ENCODE measurements around the gene TGFBR1. TPM values are rescaled to one million over a fixed set of nuclear protein-coding genes. Genes with fewer than 3 reads are reported as not detected.

Gene TGFBR1
- total RNA-seq, 4 donors from 2014 or later: 17.6 to 24.1 (median 22.8) TPM

DNA sequence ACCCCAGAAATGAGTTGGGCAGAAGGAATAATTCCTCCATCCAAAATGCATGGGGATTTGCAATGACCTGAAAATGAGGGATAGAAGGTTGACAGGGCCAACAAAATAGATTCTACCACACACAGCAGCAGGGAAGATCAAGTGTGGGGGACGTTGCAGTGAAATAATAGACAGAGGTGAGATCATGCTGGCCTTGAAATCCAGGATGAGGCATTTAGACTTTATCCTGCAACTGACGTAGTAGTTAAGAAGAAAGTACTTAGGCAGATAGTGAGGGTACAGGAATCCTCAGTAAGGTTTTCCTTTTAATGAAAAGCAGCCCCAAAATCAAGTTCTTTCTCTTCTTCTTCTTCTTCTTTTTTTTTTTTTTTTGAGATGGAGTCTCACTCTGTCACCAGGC is 31.6 kb upstream of the TGFBR1 start:
- WGBS, 2 donors (ENCODE audit: low coverage in 1 of 2): 52 to 53% methylated on average over 2 of the region's 2 CpGs
- in situ Hi-C loops (cut with MboI; ENCODE audit: low pct_ligation_motif_present in 1 of 4, low pct_unique_long_range_greater_than_20kb in 1 of 4, low sequenced_read_pairs in 3 of 4): no loop called here
- Histone ChIP-seq H3K36me3 (no peaks in the 10 kb centered on the region), H3K27ac (no peak overlapping the region), H3K27me3 (no peaks in the 10 kb centered on the region), H3K9me3 (no peaks in the 10 kb centered on the region), H3K4me1 (peaks cover 0 to 16% (median 2%) of the 10 kb centered on the region in 4 donors), H3K4me3 (no peak overlapping the region)
- no peak for TF ChIP-seq POLR2AphosphoS5 (IDR thresholded peaks at IDR 0.05)
- no peak for TF ChIP-seq POLR2A (IDR thresholded peaks at IDR 0.05)
- TF ChIP-seq EP300 (IDR thresholded peaks at IDR 0.05; ENCODE audit: low read depth): no peak
- TF ChIP-seq, protein P1, sequence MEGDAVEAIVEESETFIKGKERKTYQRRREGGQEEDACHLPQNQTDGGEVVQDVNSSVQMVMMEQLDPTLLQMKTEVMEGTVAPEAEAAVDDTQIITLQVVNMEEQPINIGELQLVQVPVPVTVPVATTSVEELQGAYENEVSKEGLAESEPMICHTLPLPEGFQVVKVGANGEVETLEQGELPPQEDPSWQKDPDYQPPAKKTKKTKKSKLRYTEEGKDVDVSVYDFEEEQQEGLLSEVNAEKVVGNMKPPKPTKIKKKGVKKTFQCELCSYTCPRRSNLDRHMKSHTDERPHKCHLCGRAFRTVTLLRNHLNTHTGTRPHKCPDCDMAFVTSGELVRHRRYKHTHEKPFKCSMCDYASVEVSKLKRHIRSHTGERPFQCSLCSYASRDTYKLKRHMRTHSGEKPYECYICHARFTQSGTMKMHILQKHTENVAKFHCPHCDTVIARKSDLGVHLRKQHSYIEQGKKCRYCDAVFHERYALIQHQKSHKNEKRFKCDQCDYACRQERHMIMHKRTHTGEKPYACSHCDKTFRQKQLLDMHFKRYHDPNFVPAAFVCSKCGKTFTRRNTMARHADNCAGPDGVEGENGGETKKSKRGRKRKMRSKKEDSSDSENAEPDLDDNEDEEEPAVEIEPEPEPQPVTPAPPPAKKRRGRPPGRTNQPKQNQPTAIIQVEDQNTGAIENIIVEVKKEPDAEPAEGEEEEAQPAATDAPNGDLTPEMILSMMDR (IDR thresholded peaks at IDR 0.05): no peak
- DNase-seq: no peak
- intact Hi-C loops (cut with DNase I; ENCODE audit: low total_unique reads): no loop called here

DNA sequence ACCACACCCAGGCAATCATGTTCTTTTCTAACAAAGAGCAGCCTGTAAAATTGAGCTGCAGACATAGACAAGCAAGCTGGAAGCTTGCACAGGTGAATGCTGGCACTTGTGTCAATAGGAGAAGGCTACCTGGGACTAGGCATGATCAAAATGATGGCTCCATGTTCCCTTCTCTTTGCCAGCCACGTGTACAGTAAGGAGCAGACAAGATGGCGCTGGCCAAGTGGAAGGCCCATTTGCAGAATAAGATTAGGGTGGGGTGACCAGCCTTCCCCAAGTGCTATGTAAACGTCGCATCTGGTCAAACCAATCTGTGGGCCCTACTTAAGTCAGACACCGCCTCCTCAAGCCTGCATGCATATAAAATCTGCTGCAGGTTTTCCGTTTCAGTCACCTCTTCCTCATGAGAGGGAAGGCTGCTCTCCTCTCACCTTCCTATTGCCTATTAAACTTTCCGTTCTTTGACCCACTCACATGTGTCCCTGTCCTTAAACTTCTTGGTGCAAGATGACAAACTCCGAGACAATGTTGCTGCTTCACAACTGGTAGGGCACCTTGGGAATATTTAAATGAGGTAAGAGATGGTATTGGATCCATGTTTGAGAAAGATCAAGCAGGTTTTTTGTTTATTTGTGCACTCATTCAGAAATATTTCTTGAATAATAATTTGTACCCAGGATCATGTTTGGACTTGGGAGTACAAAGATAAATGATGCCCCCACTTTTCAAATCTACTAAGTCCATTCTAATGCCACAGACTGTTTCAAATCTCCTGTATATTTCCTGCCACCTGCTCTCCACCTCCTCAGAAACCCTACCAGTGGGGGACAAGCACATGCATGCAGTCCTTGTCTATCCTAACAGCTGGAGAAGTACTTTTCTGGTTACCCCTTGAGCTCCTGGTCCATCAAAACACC is 30.7 kb upstream of the TGFBR1 start:
- Histone ChIP-seq H3K9me3 (no peaks in the 10 kb centered on the region), H3K27ac (no peak overlapping the region), H3K4me1 (peaks cover 0 to 16% (median 2%) of the 10 kb centered on the region in 4 donors), H3K36me3 (no peaks in the 10 kb centered on the region), H3K4me3 (no peak overlapping the region), H3K27me3 (no peaks in the 10 kb centered on the region)
- no peak for DNase-seq
- intact Hi-C loops (cut with DNase I; ENCODE audit: low total_unique reads) (no loop called here), in situ Hi-C loops (cut with MboI; ENCODE audit: low pct_ligation_motif_present in 1 of 4, low pct_unique_long_range_greater_than_20kb in 1 of 4, low sequenced_read_pairs in 3 of 4) (no loop called here)
- 86 to 87% methylated on average over 6 to 8 of the region's 8 CpGs for WGBS, 2 donors (ENCODE audit: low coverage in 1 of 2)
- no peak for TF ChIP-seq POLR2A (IDR thresholded peaks at IDR 0.05)
- TF ChIP-seq POLR2AphosphoS5 (IDR thresholded peaks at IDR 0.05): no peak
- TF ChIP-seq EP300 (IDR thresholded peaks at IDR 0.05; ENCODE audit: low read depth): no peak
- TF ChIP-seq, protein P1 (IDR thresholded peaks at IDR 0.05): no peak

DNA sequence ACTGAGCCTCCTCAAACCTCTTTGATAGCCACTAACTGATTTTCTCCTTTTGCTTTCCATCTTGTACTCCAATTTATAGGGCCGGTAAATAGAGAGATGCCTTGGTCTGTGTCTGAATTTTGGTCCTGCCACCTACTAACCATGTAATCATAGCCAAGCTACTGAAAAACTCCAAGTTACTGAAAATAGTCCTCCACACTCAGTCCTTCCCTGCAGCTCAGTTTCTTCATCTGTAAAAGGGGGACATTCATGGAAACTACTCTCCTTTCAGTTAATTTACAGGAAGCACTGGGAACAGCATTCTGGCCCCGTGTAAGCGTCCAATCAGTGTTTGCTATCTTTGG is 30.0 kb upstream of the TGFBR1 start:
- peaks cover 0 to 16% (median 2%) of the 10 kb centered on the region in 4 donors for H3K4me1 ChIP-seq
- H3K27me3 ChIP-seq: no peaks in the 10 kb centered on the region
- H3K36me3 ChIP-seq: no peaks in the 10 kb centered on the region
- H3K4me3 ChIP-seq: no peak overlapping the region
- in situ Hi-C loops (cut with MboI; ENCODE audit: low pct_ligation_motif_present in 1 of 4, low pct_unique_long_range_greater_than_20kb in 1 of 4, low sequenced_read_pairs in 3 of 4) (no loop called here), intact Hi-C loops (cut with DNase I; ENCODE audit: low total_unique reads) (no loop called here)
- DNase-seq: no peak
- no peak for TF ChIP-seq POLR2AphosphoS5 (IDR thresholded peaks at IDR 0.05)
- TF ChIP-seq EP300 (IDR thresholded peaks at IDR 0.05; ENCODE audit: low read depth): no peak
- TF ChIP-seq POLR2A (IDR thresholded peaks at IDR 0.05): no peak
- TF ChIP-seq, protein P1 (IDR thresholded peaks at IDR 0.05): no peak
- H3K9me3 ChIP-seq: no peaks in the 10 kb centered on the region
- WGBS, 2 donors (ENCODE audit: low coverage in 1 of 2): 90 to 91% methylated on average over 2 to 3 of the region's 3 CpGs
- H3K27ac ChIP-seq: no peak overlapping the region

GRCh38 chr9:99075246-99075912 is 29.5 kb upstream of the TGFBR1 start:
- TF ChIP-seq POLR2AphosphoS5 (IDR thresholded peaks at IDR 0.05) (no peak), EP300 (IDR thresholded peaks at IDR 0.05; ENCODE audit: low read depth) (no peak), POLR2A (IDR thresholded peaks at IDR 0.05) (no peak)
- TF ChIP-seq, protein P1 (IDR thresholded peaks at IDR 0.05): no peak
- Histone ChIP-seq H3K4me3 (no peak overlapping the region), H3K4me1 (peaks cover 0 to 16% (median 2%) of the 10 kb centered on the region in 4 donors), H3K27me3 (no peaks in the 10 kb centered on the region), H3K36me3 (no peaks in the 10 kb centered on the region), H3K9me3 (no peaks in the 10 kb centered on the region), H3K27ac (no peak overlapping the region)
- in situ Hi-C loops (cut with MboI; ENCODE audit: low pct_ligation_motif_present in 1 of 4, low pct_unique_long_range_greater_than_20kb in 1 of 4, low sequenced_read_pairs in 3 of 4): no loop called here
- DNase-seq: no peak
- 47 to 67% methylated on average over 2 to 6 of the region's 6 CpGs for WGBS, 2 donors (ENCODE audit: low coverage in 1 of 2)
- intact Hi-C loops (cut with DNase I; ENCODE audit: low total_unique reads): no loop called here
